Nephron progenitor cell (in vitro differentiated cells): Measurements from ENCODE around the gene SIK3.

Experiments used
- DNase-seq: peaks from one replicate; pipeline ENCODE4 v3.0.0; 2021
- H3K27ac Mint-ChIP-seq: 2 replicates; pipeline ENCODE4 v1.8.0; 2021; ENCODE audit warnings: mild to moderate bottlenecking, moderate library complexity, mixed read lengths
- H3K27me3 Mint-ChIP-seq: 2 replicates; pipeline ENCODE4 v1.8.0; 2021; ENCODE audit warnings: mild to moderate bottlenecking, low read depth, mixed read lengths; ENCODE audit not compliant: poor library complexity
- H3K36me3 Mint-ChIP-seq: 2 replicates; pipeline ENCODE4 v1.8.0; 2021; ENCODE audit warnings: low read depth, mixed read lengths
- H3K4me1 Mint-ChIP-seq: 2 replicates; pipeline ENCODE4 v1.8.0; 2021; ENCODE audit warnings: mixed read lengths
- H3K4me3 Mint-ChIP-seq: 2 replicates; pipeline ENCODE4 v1.8.0; 2021; ENCODE audit warnings: mild to moderate bottlenecking, moderate library complexity, mixed read lengths
- H3K9me3 Mint-ChIP-seq: 2 replicates; pipeline ENCODE4 v1.8.0; 2021; ENCODE audit warnings: mild to moderate bottlenecking, moderate library complexity, mixed read lengths
- TF ChIP-seq, protein P1 (sequence below): fragments of 200-600 bp; sonication (generic); IDR thresholded peaks from 2 replicates; pipeline ENCODE4 v1.5.0; 2021; ENCODE audit warnings: antibody characterized with exemption

The SIK3 gene

DNA sequence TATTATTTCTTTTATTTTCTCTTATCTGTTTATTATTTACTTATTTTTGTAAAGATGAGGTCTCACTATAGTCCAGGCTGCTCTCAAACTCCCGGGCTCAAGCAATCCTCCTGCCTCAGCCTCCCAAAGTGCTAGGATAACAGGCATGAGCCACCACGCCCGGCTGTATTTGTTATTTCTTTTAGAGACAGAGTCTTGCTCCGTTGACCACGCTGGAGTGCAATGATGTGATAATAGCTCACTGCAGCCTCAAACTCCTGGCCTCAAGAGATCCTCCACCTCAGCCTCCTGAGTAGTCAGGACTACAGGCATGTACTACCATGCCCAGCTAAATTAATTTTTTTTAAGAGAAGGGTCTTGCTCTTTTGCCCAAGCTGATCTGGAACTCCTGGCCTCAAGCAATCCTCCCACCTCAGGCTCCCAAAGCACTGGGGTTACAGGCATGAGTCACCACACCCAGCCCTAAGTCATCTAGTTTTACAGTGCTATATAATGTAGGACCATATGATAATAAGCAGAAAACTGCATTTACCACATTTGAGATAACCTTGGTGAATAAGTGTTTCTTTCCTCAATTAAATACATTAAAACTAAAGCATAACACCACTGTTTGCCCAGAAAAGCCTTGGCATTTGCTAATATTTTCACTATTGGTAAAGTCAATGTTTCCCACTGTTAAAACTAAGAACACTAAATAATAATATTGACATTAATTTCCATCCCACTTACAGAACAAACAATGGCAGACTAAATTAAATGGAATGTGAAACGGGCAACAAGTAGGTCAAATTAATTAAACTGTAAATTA is 127.5 kb downstream of the SIK3 start:
- H3K9me3 Mint-ChIP-seq, result no peaks in the 10 kb centered on the region
- peaks cover 4% of the 10 kb centered on the region for H3K36me3 Mint-ChIP-seq
- DNase-seq, result no peak
- H3K27me3 Mint-ChIP-seq, result no peaks in the 10 kb centered on the region
- H3K27ac Mint-ChIP-seq, result no peak overlapping the region
- H3K4me1 Mint-ChIP-seq, result no peaks in the 10 kb centered on the region
- no peak overlapping the region for H3K4me3 Mint-ChIP-seq
- TF ChIP-seq, protein P1, sequence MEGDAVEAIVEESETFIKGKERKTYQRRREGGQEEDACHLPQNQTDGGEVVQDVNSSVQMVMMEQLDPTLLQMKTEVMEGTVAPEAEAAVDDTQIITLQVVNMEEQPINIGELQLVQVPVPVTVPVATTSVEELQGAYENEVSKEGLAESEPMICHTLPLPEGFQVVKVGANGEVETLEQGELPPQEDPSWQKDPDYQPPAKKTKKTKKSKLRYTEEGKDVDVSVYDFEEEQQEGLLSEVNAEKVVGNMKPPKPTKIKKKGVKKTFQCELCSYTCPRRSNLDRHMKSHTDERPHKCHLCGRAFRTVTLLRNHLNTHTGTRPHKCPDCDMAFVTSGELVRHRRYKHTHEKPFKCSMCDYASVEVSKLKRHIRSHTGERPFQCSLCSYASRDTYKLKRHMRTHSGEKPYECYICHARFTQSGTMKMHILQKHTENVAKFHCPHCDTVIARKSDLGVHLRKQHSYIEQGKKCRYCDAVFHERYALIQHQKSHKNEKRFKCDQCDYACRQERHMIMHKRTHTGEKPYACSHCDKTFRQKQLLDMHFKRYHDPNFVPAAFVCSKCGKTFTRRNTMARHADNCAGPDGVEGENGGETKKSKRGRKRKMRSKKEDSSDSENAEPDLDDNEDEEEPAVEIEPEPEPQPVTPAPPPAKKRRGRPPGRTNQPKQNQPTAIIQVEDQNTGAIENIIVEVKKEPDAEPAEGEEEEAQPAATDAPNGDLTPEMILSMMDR, result no peak

- H3K27me3 Mint-ChIP-seq, result no peaks in the 10 kb centered on the region
- TF ChIP-seq, protein P1, result no peak
- H3K4me3 Mint-ChIP-seq, result no peak overlapping the region
- H3K36me3 Mint-ChIP-seq, result peaks cover 4% of the 10 kb centered on the region
- no peak for DNase-seq
- no peaks in the 10 kb centered on the region for H3K4me1 Mint-ChIP-seq
- H3K9me3 Mint-ChIP-seq, result no peaks in the 10 kb centered on the region
- H3K27ac Mint-ChIP-seq, result peak overlapping the region; percentile 85
These were observed 128.5 kb downstream of the SIK3 start for GRCh38 chr11:116969694-116970093.

GRCh38 chr11:116964269-116964668 is 134.0 kb downstream of the SIK3 start:
- H3K4me1 Mint-ChIP-seq, result peaks cover 16% of the 10 kb centered on the region
- no peaks in the 10 kb centered on the region for H3K36me3 Mint-ChIP-seq
- H3K4me3 Mint-ChIP-seq, result no peak overlapping the region
- DNase-seq, result no peak
- TF ChIP-seq, protein P1, result no peak
- no peaks in the 10 kb centered on the region for H3K27me3 Mint-ChIP-seq
- H3K27ac Mint-ChIP-seq, result no peak overlapping the region
- H3K9me3 Mint-ChIP-seq, result no peaks in the 10 kb centered on the region

GRCh38 chr11:116963813-116964212 is 134.4 kb downstream of the SIK3 start:
- Mint-ChIP-seq H3K4me3 (no peak overlapping the region), H3K27me3 (no peaks in the 10 kb centered on the region)
- DNase-seq, result no peak

GRCh38 chr11:116962108-116962507 is 136.1 kb downstream of the SIK3 start:
- H3K27ac Mint-ChIP-seq, result no peak overlapping the region
- no peaks in the 10 kb centered on the region for H3K9me3 Mint-ChIP-seq
- no peaks in the 10 kb centered on the region for H3K27me3 Mint-ChIP-seq
- TF ChIP-seq, protein P1, result no peak
- DNase-seq, result no peak
- no peak overlapping the region for H3K4me3 Mint-ChIP-seq
- H3K4me1 Mint-ChIP-seq, result peaks cover 25% of the 10 kb centered on the region
- H3K36me3 Mint-ChIP-seq, result no peaks in the 10 kb centered on the region

More at GRCh38 chr11:116963813-116964212, 134.4 kb downstream of the SIK3 start:
- Mint-ChIP-seq H3K9me3 (no peaks in the 10 kb centered on the region), H3K4me1 (peaks cover 16% of the 10 kb centered on the region), H3K36me3 (no peaks in the 10 kb centered on the region), H3K27ac (no peak overlapping the region)
- TF ChIP-seq, protein P1, result no peak

- DNase-seq, result no peak
- peaks cover 35% of the 10 kb centered on the region for H3K4me1 Mint-ChIP-seq
- no peaks in the 10 kb centered on the region for H3K27me3 Mint-ChIP-seq
- no peak overlapping the region for H3K4me3 Mint-ChIP-seq
- TF ChIP-seq, protein P1, result no peak
- H3K9me3 Mint-ChIP-seq, result no peaks in the 10 kb centered on the region
- no peak overlapping the region for H3K27ac Mint-ChIP-seq
- H3K36me3 Mint-ChIP-seq, result peaks cover 10% of the 10 kb centered on the region
These were observed 137.3 kb downstream of the SIK3 start for GRCh38 chr11:116960930-116961329.
